ENCODE data around the gene DCTN4.
"Not testable (repeated sequence)": the region's sequence is repeated elsewhere in the genome, so short reads cannot be mapped to it uniquely, and the experiment has no call there.

The DCTN4 gene

DNA sequence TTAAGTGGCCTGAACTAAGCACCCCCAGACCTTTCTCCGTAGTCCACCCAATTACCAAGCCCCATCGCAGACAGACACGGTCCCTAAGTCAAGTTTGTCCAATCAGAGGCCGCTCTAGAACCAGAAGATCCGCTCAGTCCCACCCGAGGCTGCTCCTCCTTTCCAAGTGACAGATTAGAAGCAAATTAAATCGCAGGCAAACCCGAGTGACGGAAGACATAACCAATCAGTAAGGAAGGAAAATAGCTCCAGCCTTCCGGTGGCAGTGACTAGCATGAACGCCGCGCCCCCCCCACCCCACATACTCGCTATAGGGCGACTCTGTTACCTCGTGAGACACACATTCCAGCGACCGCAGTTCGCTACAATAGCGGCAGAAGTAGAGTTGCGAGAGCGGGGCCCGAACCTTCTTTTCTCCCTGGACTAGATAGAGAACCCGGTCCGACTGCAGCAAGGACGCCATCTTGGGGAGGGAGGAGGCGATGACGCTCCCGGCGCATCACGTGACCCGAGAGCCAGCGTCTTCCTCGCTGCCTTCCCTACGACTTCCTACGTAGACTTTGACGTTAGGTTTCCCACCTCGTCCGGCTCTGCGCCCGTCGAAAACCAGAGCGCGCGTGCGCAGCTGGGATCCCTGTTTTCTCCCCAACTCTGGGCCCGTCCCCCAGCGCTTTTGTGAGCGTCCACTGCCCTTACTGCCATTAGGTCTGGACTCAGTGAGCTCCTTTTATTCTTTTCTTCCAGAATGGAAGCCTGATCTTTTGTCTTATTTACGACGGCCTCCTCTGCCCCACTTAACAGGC, at the start of gene DCTN4:
Gene DCTN4, minus strand, starts transcription at position 487 of the 803 bp plus-strand sequence. Its CDS starts 24 bp downstream, at position 463.
- DNase-seq, result peak; percentile 99

DNA sequence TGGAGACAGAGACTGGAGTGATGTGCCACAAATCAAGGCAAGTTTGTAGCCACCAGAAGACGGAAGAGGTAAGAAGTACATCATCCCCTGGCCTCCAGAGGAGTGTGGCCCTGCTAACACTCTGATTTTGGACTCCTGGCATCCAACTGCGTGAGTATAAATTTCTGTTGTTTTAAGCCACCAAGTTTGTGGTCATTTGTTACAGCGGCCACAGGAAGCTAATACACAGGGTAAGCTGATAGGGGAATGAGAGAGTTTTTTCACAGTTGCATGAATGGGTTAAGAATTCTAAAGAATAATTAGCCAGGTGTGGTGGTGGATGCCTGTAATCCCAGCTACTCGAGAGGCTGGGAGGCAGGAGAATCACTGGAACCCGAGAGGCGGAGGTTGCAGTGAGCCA, 45.6 kb upstream of the DCTN4 start:
- DNase-seq, result no peak

DNA sequence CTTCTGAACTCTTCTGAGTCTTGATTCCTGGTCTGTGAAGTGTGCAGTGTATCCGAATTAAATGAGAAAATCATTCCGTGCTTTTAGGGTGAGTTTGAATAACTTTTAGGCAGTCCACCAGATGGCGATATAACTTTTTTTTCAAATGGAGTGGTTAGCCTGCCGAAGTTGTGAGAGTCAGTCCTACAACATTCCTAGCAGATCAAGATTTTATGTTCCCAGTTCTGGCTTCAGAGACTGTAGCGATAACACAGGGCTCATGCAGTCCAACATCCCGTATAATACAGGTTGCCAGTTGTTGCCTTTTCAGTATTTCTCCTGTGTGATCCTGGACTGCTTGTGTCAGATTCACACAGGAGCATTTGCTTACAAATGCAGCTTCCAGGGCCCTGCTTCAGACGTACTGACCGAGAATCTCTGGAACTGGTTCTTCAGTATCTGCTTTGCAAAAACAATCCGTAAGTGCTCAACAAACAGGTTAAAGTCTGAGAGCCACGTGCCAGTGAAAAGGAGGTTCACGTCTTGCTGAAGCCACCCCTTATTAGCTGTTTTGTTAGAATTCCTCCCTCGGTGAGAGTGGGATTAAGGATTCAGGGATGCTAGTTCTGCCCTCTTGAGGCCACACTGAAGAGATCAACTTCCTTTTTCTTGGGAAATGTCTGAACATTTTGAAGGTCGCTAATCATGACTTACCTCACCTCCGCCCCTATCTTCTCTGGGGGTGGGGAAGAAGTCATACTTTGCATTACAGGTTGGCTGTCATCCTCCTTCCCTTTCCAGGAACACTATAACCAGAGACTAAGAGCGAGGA, 42.5 kb upstream of the DCTN4 start:
- DNase-seq, result peak; percentile 66

DNA sequence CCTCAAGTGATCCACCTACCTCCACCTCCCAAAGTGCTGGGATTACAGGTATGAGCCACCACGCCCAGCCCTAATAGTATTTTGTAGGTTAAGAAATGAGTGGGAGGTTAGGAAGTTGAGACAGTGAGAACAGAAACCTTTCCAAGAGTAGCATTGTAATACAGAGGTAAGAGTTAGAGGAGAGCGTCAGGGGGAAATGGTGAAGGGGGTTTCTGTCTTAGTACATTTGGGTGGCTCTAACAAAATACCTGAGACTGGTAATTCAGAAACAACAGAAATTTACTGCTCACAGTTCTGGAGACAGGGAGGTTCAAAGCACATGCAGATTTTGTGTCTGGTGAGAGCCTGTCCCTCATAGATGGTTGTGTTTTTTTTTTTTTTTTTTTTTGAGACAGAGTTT, 38.6 kb upstream of the DCTN4 start:
- no peak for DNase-seq

DNA sequence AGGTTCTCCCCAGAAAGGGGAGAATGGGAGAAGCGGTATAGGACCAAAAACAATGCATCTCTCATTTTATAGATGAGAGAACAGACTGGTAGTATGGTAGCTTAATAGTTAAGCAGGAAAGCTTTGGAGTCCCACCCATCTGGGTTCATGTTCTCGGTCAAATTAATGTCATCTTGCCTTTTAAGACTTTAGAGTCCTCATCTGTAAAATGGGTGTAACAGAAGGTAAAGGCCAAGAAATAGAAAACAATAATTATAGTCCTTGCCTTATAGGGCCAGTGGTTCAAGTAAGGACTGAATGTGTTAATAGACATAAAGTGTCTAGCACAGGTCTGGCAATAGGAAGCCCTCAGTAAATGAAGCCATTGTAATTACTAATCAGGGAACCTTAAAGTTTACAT, 36.1 kb upstream of the DCTN4 start:
- no peak for DNase-seq

GRCh38 chr5:150793423-150793888, 34.6 kb upstream of the DCTN4 start:
- DNase-seq, result not testable (repeated sequence)

DNA sequence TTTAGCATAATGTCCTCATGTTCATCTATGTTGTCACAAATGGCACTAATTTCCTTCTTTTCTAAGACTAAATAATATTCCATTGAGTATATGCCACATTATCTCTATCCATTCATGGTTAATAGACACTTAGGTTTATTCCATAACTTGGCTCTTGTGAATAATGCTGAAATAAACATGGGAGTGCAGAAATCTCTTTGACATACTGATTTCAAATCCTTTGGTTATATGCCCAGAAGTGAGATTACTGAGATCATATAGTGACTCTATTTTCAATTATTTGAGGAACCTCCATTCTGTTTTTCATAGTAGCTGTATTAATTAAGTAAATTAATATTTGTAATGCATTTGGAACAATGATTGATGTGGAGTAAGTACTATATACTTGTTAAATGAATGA, 32.7 kb upstream of the DCTN4 start:
- no peak for DNase-seq

GRCh38 chr5:150789943-150790611, 31.3 kb upstream of the DCTN4 start:
- DNase-seq, result peak; percentile 22

DNA sequence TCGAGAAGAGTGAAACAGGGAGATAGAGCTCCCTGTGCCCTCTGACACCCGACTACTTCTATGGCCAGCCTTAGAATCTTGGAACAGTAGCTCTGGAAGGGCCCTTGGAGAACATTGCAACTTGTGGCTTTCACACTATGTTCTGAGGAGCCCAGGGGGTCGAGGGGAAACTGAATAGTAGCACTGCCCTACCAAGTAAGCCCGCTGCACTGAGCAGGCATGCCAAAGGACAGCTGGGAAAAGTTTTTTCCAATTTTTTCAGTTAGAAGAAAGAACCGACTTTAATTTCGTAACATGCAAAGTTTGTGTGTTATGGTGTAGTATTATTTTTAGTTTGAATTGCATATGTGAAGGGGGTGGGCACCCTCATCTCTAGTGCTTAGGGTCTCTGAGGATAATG, 30.6 kb upstream of the DCTN4 start:
- no peak for DNase-seq

- DNase-seq, result no peak
Measured at GRCh38 chr5:150788977-150789376, 30.2 kb upstream of the DCTN4 start.

GRCh38 chr5:150787656-150788055, 28.8 kb upstream of the DCTN4 start:
- no peak for DNase-seq

DNA sequence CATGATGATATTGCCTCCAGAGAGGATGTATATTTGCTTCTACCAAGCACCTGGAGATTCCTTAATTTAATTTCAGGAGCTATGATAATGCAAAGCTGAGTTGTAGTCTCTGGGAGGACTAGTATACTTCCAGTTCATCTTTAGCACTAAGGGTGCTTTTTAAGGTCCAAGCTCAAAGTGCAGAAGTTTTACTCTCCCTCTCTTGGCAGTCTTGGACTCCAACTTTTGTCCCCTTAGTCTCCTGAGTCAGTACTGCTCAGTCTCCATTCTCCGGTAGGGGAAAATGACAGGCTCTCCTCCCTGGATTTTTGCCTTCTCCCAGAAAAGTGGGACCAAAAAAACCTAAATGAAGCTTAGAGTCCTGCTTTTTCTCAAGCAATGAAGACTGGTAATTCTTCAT, 28.1 kb upstream of the DCTN4 start:
- DNase-seq, result no peak

GRCh38 chr5:150785950-150786349, 27.1 kb upstream of the DCTN4 start:
- no peak for DNase-seq

GRCh38 chr5:150783422-150783928, 24.7 kb upstream of the DCTN4 start:
- DNase-seq, result peak; percentile 48

GRCh38 chr5:150782850-150783249, 24.0 kb upstream of the DCTN4 start:
- no peak for DNase-seq

GRCh38 chr5:150781706-150782614, 23.1 kb upstream of the DCTN4 start:
- no peak for DNase-seq

DNA sequence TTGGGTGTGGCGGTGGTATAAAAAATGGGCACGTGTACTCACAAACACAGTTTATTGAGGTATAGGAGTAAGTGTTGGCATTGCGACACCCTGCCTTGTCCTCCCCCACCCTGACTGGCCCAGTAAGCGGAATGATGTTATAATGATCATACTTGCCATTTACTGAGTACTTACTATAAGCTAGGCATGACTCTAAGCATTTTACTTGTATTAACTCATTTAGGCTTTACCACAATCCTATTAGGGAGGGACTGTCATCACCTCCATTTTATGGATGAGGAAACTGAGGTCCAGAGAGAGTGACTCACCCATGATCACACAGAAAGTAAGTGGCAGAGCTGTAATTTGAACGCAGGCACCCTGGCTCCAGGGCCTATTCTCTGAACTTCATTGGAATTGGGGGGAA, 22.0 kb upstream of the DCTN4 start:
- no peak for DNase-seq

- no peak for DNase-seq
Measured at GRCh38 chr5:150780187-150780692, 21.4 kb upstream of the DCTN4 start.

- no peak for DNase-seq
Measured at GRCh38 chr5:150779397-150780186, 20.8 kb upstream of the DCTN4 start.

DNA sequence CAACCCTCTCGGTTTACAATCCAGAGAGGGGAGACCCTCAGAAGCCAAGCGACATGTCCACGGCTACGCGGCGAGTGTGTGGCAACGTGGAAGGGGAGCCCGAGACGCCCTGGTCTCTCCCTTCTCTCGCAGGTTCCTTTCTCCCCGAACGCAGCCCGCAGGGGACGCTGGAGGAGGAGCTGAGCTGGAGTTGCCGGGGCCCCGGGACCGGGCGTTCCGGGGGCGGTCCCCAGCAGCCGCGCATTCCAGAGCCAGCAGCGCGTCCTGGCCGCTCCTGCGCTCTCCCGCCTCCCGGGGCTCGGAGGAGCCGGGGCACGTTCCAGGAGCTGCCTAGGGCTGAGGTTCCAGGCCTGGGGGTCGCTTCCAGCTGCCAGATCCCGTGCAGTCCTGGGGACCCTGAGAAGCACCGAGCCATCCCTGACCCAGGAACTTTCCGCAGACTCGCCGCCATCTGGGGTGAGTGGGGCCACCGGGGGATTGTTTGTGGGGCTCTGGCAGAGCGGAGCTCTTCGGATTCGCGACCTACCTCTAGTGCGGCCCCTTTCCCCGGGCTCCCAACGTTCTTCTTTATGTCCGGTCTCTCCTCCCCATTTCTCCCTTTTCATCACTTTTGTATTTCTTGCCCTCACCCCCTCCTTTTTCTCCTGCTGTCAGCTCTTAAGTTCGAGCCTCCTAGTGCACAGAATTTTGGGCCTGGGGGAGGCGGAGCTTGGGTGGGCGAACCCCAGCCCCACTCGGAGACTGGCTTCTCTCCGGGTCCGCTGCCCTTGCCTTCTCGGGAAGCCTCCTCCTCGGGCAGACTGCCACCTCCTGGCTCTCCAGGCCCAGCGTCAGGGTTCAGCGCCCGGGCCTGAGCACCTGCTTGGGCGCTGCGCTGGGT, 19.9 kb upstream of the DCTN4 start, which contains the start of gene SMIM3:
Gene SMIM3, plus strand, starts transcription at position 241 of the 880 bp plus-strand sequence. CDS start 16,684 bp downstream, outside the sequence.
- DNase-seq, result peak; percentile 64

Data from hematopoietic multipotent progenitor cell treated with erythropoietin and hydrocortisone succinate and interleukin-3 and kit ligand, for 8 days (in vitro differentiated cells).